HEK293 (cell line): ENCODE results near the gene MAPKAP1.
A peak's percentile ranks its signal among the peaks of the same experiment; 100 is the strongest.

ENCODE experiments used
- CTCF ChIA-PET: fragments of 350-600 bp; formaldehyde crosslinking; extraction: SDS; loops from one replicate; lab custom pipeline; 2021; ENCODE audit warnings: antibody characterized with exemption; lab: Yijun Ruan, JAX
- POLR2A ChIA-PET: fragments of 300-600 bp; formaldehyde crosslinking; extraction: SDS; loops from one replicate; lab custom pipeline; 2020; ENCODE audit warnings: antibody characterized with exemption, inconsistent platforms; lab: Yijun Ruan, JAX
- H3K27ac ChIP-seq: fragments of 200-500 bp; sonication (Bioruptor generic); 2 replicates; pipeline ENCODE4 v1.5.1; 2014; ENCODE audit warnings: low read depth, low read length, control low read depth, inconsistent platforms; ENCODE audit errors: extremely low read depth
- H3K36me3 ChIP-seq, 2 experiments: fragments of 200-500 bp in 1 of 2; sonication (Bioruptor generic) in 1 of 2; 1 replicate in 1 of 2; 2 replicates in 1 of 2; pipeline ENCODE4 v1.5.1; 2014 to 2017; ENCODE audit warnings: inconsistent platforms in 2 of 2, low read length in 2 of 2; ENCODE audit not compliant: control insufficient read depth in 2 of 2, insufficient read depth in 1 of 2
- H3K4me1 ChIP-seq: fragments of 200-500 bp; sonication (Bioruptor generic); 2 replicates; pipeline ENCODE4 v1.5.1; 2014; ENCODE audit warnings: mild to moderate bottlenecking, low read length, inconsistent platforms; ENCODE audit not compliant: control insufficient read depth, insufficient read depth
- H3K4me3 ChIP-seq: 2 replicates; pipeline ENCODE4 v1.5.1; 2011; ENCODE audit warnings: low read depth, mild to moderate bottlenecking, control low read depth, low read length, moderate library complexity
- H3K9me3 ChIP-seq: fragments of 200-500 bp; sonication (Bioruptor generic); 2 replicates; pipeline ENCODE4 v1.5.1; 2014; ENCODE audit warnings: low read depth, low read length, inconsistent platforms; ENCODE audit not compliant: control insufficient read depth, insufficient read depth
- AEBP2 ChIP-seq: fragments of 450-650 bp; formaldehyde crosslinking; IDR thresholded peaks from 2 replicates; pipeline ENCODE4 v1.5.1; 2016; ENCODE audit warnings: missing biosample characterization, missing genetic modification characterization, borderline replicate concordance
- BCL6B ChIP-seq: fragments of 450-650 bp; formaldehyde crosslinking; IDR thresholded peaks from 2 replicates; pipeline ENCODE4 v1.5.1; 2017; ENCODE audit warnings: missing biosample characterization, missing genetic modification characterization
- IKZF3 ChIP-seq: fragments of 450-650 bp; IDR thresholded peaks from 2 replicates; pipeline ENCODE4 v1.5.0; 2018; ENCODE audit warnings: missing biosample characterization, mild to moderate bottlenecking, missing genetic modification characterization, moderate library complexity
- KLF16 ChIP-seq: fragments of 450-650 bp; formaldehyde crosslinking; IDR thresholded peaks from 2 replicates; pipeline ENCODE4 v1.5.1; 2017; ENCODE audit warnings: missing biosample characterization, missing genetic modification characterization
- KLF8 ChIP-seq: fragments of 450-650 bp; formaldehyde crosslinking; IDR thresholded peaks from 2 replicates; pipeline ENCODE4 v1.5.1; 2016; ENCODE audit warnings: missing biosample characterization, missing genetic modification characterization
- ZBTB6 ChIP-seq: fragments of 450-650 bp; formaldehyde crosslinking; IDR thresholded peaks from 2 replicates; pipeline ENCODE4 v1.5.1; 2017; ENCODE audit warnings: missing biosample characterization, missing genetic modification characterization
- ZNF132 ChIP-seq: fragments of 450-650 bp; formaldehyde crosslinking; IDR thresholded peaks from 2 replicates; pipeline ENCODE4 v1.5.1; 2017; ENCODE audit warnings: missing biosample characterization, missing genetic modification characterization, borderline replicate concordance
- ZNF146 ChIP-seq: fragments of 450-650 bp; formaldehyde crosslinking; IDR thresholded peaks from 2 replicates; pipeline ENCODE4 v1.5.1; 2016; ENCODE audit warnings: missing biosample characterization, missing genetic modification characterization
- ZNF214 ChIP-seq: fragments of 450-650 bp; formaldehyde crosslinking; IDR thresholded peaks from 2 replicates; pipeline ENCODE4 v1.5.1; 2017; ENCODE audit warnings: missing biosample characterization, mild to moderate bottlenecking, missing genetic modification characterization, borderline replicate concordance
- ZNF341 ChIP-seq: fragments of 450-650 bp; formaldehyde crosslinking; IDR thresholded peaks from 2 replicates; pipeline ENCODE4; 2016; ENCODE audit warnings: low read depth, missing biosample characterization, missing genetic modification characterization
- ZNF555 ChIP-seq: fragments of 450-650 bp; formaldehyde crosslinking; conservative IDR thresholded peaks from 2 replicates; pipeline ENCODE4 v1.5.1; 2017; ENCODE audit warnings: missing biosample characterization, mild to moderate bottlenecking, missing genetic modification characterization, inconsistent platforms
- ZNF624 ChIP-seq: fragments of 450-650 bp; formaldehyde crosslinking; IDR thresholded peaks from 2 replicates; pipeline ENCODE4 v1.5.1; 2017; ENCODE audit warnings: missing biosample characterization, missing genetic modification characterization
- ZNF664 ChIP-seq: fragments of 450-650 bp; formaldehyde crosslinking; IDR thresholded peaks from 2 replicates; pipeline ENCODE4 v1.5.1; 2016; ENCODE audit warnings: missing biosample characterization, missing genetic modification characterization
- ZNF701 ChIP-seq: fragments of 450-650 bp; formaldehyde crosslinking; IDR thresholded peaks from 2 replicates; pipeline ENCODE4 v1.5.1; 2016; ENCODE audit warnings: missing biosample characterization, missing genetic modification characterization
- TF ChIP-seq, protein P1 (sequence below): fragments of 450-650 bp; formaldehyde crosslinking; IDR thresholded peaks from 2 replicates; pipeline ENCODE4 v1.5.1; 2016; ENCODE audit warnings: missing biosample characterization, missing genetic modification characterization
- TF ChIP-seq, protein P2 (sequence below): fragments of 450-650 bp; formaldehyde crosslinking; IDR thresholded peaks from 2 replicates; pipeline ENCODE4 v1.5.1; 2016; ENCODE audit warnings: missing biosample characterization, missing genetic modification characterization
- TF ChIP-seq, protein P3 (sequence below): fragments of 450-650 bp; formaldehyde crosslinking; optimal IDR thresholded peaks from 2 replicates; pipeline ENCODE3; 2016; ENCODE audit warnings: missing biosample characterization, mild to moderate bottlenecking, missing genetic modification characterization
- TF ChIP-seq, protein P4 (sequence below): fragments of 450-650 bp; formaldehyde crosslinking; IDR thresholded peaks from 2 replicates; pipeline ENCODE4 v1.5.1; 2016; ENCODE audit warnings: missing biosample characterization, missing genetic modification characterization

MAPKAP1 gene

GRCh38 chr9:125556046-125556721, 150.8 kb downstream of the MAPKAP1 start:
- peaks cover 0 to 5% of the 10 kb centered on the region in 2 experiments; a peak in 1 of 3 replicates for H3K36me3 ChIP-seq
- CTCF ChIA-PET = interaction anchor here (0.7 kb wide), 2 partner anchors 75 to 840 kb away, joined by 3 read pairs; no protein-coding TSS in a partner anchor
- POLR2A ChIA-PET = no interaction called here
- TF ChIP-seq AEBP2 (tag by site-specific recombination) (no peak), ZNF664 (tag by site-specific recombination) (0 out of 2 replicates have a peak, but pooled peaks have one; percentile 7), ZBTB6 (tag by site-specific recombination) (no peak)
- no peaks in the 10 kb centered on the region for H3K9me3 ChIP-seq
- no peak overlapping the region for H3K27ac ChIP-seq
- no peaks in the 10 kb centered on the region for H3K4me1 ChIP-seq
- H3K4me3 ChIP-seq = no peak overlapping the region

- Histone ChIP-seq H3K9me3 (no peaks in the 10 kb centered on the region), H3K27ac (no peak overlapping the region), H3K4me3 (no peak overlapping the region), H3K4me1 (peaks cover 7% of the 10 kb centered on the region), H3K36me3 (peaks cover 0 to 5% of the 10 kb centered on the region in 2 experiments; a peak in 1 of 3 replicates)
- ChIA-PET POLR2A (interaction anchor here (0.6 kb wide), 1 partner anchor 1098 kb away, joined by 3 read pairs; no protein-coding TSS in a partner anchor), CTCF (no interaction called here)
- TF ChIP-seq, protein P1, sequence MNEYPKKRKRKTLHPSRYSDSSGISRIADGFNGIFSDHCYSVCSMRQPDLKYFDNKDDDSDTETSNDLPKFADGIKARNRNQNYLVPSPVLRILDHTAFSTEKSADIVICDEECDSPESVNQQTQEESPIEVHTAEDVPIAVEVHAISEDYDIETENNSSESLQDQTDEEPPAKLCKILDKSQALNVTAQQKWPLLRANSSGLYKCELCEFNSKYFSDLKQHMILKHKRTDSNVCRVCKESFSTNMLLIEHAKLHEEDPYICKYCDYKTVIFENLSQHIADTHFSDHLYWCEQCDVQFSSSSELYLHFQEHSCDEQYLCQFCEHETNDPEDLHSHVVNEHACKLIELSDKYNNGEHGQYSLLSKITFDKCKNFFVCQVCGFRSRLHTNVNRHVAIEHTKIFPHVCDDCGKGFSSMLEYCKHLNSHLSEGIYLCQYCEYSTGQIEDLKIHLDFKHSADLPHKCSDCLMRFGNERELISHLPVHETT (tag by site-specific recombination) = no peak
- TF ChIP-seq ZNF132 (tag by site-specific recombination) = no peak
- TF ChIP-seq KLF8 (tag by site-specific recombination) = no peak
- TF ChIP-seq ZNF555 (tag by site-specific recombination) = no peak
- TF ChIP-seq BCL6B = no peak
- TF ChIP-seq KLF16 (tag by site-specific recombination) = no peak
- no peak for TF ChIP-seq ZNF701 (tag by site-specific recombination)
- TF ChIP-seq, protein P2, sequence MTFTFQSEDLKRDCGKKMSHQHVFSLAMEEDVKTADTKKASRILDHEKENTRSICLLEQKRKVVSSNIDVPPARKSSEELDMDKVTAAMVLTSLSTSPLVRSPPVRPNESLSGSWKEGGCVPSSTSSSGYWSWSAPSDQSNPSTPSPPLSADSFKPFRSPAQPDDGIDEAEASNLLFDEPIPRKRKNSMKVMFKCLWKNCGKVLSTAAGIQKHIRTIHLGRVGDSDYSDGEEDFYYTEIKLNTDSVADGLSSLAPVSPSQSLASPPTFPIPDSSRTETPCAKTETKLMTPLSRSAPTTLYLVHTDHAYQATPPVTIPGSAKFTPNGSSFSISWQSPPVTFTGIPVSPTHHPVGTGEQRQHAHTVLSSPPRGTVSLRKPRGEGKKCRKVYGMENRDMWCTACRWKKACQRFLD (tag by site-specific recombination) = no peak
Observed at GRCh38 chr9:125554726-125555125, 152.3 kb downstream of the MAPKAP1 start.

GRCh38 chr9:125551781-125552180, 155.2 kb downstream of the MAPKAP1 start:
- POLR2A ChIA-PET = no interaction called here
- no peak overlapping the region for H3K4me3 ChIP-seq
- H3K4me1 ChIP-seq = peaks cover 10% of the 10 kb centered on the region
- H3K27ac ChIP-seq = no peak overlapping the region
- CTCF ChIA-PET = no interaction called here
- H3K9me3 ChIP-seq = no peaks in the 10 kb centered on the region
- no peaks in the 10 kb centered on the region for H3K36me3 ChIP-seq
- TF ChIP-seq IKZF3 (tag by site-specific recombination) (no peak), ZNF341 (tag by site-specific recombination) (no peak), ZNF146 (tag by site-specific recombination) (no peak), KLF16 (tag by site-specific recombination) (no peak), ZNF624 (tag by site-specific recombination) (no peak), ZNF214 (tag by site-specific recombination) (no peak)
- TF ChIP-seq, protein P3, sequence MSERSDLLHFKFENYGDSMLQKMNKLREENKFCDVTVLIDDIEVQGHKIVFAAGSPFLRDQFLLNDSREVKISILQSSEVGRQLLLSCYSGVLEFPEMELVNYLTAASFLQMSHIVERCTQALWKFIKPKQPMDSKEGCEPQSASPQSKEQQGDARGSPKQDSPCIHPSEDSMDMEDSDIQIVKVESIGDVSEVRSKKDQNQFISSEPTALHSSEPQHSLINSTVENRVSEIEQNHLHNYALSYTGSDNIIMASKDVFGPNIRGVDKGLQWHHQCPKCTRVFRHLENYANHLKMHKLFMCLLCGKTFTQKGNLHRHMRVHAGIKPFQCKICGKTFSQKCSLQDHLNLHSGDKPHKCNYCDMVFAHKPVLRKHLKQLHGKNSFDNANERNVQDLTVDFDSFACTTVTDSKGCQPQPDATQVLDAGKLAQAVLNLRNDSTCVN (tag by site-specific recombination) = no peak
- TF ChIP-seq, protein P4, sequence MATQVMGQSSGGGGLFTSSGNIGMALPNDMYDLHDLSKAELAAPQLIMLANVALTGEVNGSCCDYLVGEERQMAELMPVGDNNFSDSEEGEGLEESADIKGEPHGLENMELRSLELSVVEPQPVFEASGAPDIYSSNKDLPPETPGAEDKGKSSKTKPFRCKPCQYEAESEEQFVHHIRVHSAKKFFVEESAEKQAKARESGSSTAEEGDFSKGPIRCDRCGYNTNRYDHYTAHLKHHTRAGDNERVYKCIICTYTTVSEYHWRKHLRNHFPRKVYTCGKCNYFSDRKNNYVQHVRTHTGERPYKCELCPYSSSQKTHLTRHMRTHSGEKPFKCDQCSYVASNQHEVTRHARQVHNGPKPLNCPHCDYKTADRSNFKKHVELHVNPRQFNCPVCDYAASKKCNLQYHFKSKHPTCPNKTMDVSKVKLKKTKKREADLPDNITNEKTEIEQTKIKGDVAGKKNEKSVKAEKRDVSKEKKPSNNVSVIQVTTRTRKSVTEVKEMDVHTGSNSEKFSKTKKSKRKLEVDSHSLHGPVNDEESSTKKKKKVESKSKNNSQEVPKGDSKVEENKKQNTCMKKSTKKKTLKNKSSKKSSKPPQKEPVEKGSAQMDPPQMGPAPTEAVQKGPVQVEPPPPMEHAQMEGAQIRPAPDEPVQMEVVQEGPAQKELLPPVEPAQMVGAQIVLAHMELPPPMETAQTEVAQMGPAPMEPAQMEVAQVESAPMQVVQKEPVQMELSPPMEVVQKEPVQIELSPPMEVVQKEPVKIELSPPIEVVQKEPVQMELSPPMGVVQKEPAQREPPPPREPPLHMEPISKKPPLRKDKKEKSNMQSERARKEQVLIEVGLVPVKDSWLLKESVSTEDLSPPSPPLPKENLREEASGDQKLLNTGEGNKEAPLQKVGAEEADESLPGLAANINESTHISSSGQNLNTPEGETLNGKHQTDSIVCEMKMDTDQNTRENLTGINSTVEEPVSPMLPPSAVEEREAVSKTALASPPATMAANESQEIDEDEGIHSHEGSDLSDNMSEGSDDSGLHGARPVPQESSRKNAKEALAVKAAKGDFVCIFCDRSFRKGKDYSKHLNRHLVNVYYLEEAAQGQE (tag by site-specific recombination) = no peak
